Measurements from ENCODE around the gene AFAP1.
A peak's percentile ranks its signal among the peaks of the same experiment; 100 is the strongest.

The AFAP1 gene

GRCh38 chr4:7863911-7864681 is 75.6 kb downstream of the AFAP1 start:
- DNase-seq (ENCODE audit: low read depth): no peak

- no peak for DNase-seq (ENCODE audit: low read depth)
These were observed 77.0 kb downstream of the AFAP1 start for GRCh38 chr4:7862561-7863192.

GRCh38 chr4:7861440-7861881 is 78.2 kb downstream of the AFAP1 start:
- no peak for DNase-seq (ENCODE audit: low read depth)

GRCh38 chr4:7860600-7861163 is 79.0 kb downstream of the AFAP1 start:
- DNase-seq (ENCODE audit: low read depth): no peak

- no peak for DNase-seq (ENCODE audit: low read depth)
These were observed 80.3 kb downstream of the AFAP1 start for GRCh38 chr4:7859326-7859725.

GRCh38 chr4:7858498-7858897 is 81.2 kb downstream of the AFAP1 start:
- DNase-seq (ENCODE audit: low read depth): no peak

GRCh38 chr4:7857993-7858392 is 81.7 kb downstream of the AFAP1 start:
- DNase-seq (ENCODE audit: low read depth): no peak

- no peak for DNase-seq (ENCODE audit: low read depth)
These were observed 82.4 kb downstream of the AFAP1 start for GRCh38 chr4:7857238-7857701.

- DNase-seq (ENCODE audit: low read depth): no peak
These were observed 83.9 kb downstream of the AFAP1 start for GRCh38 chr4:7855731-7856130.

GRCh38 chr4:7854697-7855370 is 84.8 kb downstream of the AFAP1 start:
- DNase-seq (ENCODE audit: low read depth): no peak

- no peak for DNase-seq (ENCODE audit: low read depth)
These were observed 85.4 kb downstream of the AFAP1 start for GRCh38 chr4:7854216-7854615.

GRCh38 chr4:7853271-7853670 is 86.4 kb downstream of the AFAP1 start:
- no peak for DNase-seq (ENCODE audit: low read depth)

- DNase-seq (ENCODE audit: low read depth): no peak
These were observed 87.0 kb downstream of the AFAP1 start for GRCh38 chr4:7852568-7853185.

GRCh38 chr4:7850489-7850888 is 89.2 kb downstream of the AFAP1 start:
- no peak for DNase-seq (ENCODE audit: low read depth)

- no peak for DNase-seq (ENCODE audit: low read depth)
These were observed 92.5 kb downstream of the AFAP1 start for GRCh38 chr4:7847206-7847605.

GRCh38 chr4:7845493-7846128 is 94.0 kb downstream of the AFAP1 start:
- DNase-seq (ENCODE audit: low read depth): no peak

- no peak for DNase-seq (ENCODE audit: low read depth)
These were observed 95.1 kb downstream of the AFAP1 start for GRCh38 chr4:7844594-7844991.

- peak; percentile 48 for DNase-seq (ENCODE audit: low read depth)
These were observed 95.6 kb downstream of the AFAP1 start for GRCh38 chr4:7843831-7844593.

GRCh38 chr4:7842384-7843279 is 97.0 kb downstream of the AFAP1 start:
- DNase-seq (ENCODE audit: low read depth): no peak

GRCh38 chr4:7841894-7842293 is 97.8 kb downstream of the AFAP1 start:
- no peak for DNase-seq (ENCODE audit: low read depth)

Data from stimulated activated CD8-positive, alpha-beta memory T cell treated with anti-CD3 and anti-CD28 coated beads, Interleukin-15, amount 100 ng/mL, for 24 hours (primary cell).